Activated effector memory CD4-positive, alpha-beta T cell treated with anti-CD3 and anti-CD28 coated beads, Interleukin-2, amount 50 U/mL, for 16 hours (primary cell): ENCODE measurements around the gene MYO15B.
"Not testable (repeated sequence)": the region's sequence is repeated elsewhere in the genome, so short reads cannot be mapped to it uniquely, and the experiment has no call there.

Experiments
- DNase-seq: peaks from one replicate; pipeline ENCODE4 v3.0.0-alpha.2; 2020

MYO15B gene

GRCh38 chr17:75559958-75560533 lies 27.6 kb upstream of the MYO15B start:
- DNase-seq: no peak

- DNase-seq: no peak
Measured at GRCh38 chr17:75561927-75562603, 25.5 kb upstream of the MYO15B start.

GRCh38 chr17:75563063-75563758 lies 24.4 kb upstream of the MYO15B start:
- no peak for DNase-seq

GRCh38 chr17:75564195-75564594 lies 23.4 kb upstream of the MYO15B start:
- DNase-seq: no peak

GRCh38 chr17:75565066-75565465 lies 22.5 kb upstream of the MYO15B start:
- DNase-seq: no peak

DNA sequence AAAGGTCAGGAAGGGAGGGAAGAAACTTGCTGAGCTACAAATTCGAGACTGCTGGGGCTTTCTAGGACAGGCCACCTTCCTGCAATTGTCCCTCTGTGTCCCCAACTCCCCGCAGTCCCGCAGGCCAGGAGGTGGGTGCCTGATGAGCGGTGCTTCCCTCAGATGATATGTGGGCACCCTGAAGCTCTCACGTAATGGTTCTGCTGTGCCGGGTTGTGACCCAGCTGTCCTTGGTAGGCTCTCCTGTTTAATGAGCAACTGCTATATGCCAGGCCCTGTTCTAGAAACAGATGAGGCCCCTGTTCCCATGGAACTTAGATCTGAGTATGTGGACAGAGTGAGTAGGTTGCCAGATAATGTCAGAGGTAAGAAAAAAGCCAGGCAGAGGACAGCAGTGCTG lies 22.0 kb upstream of the MYO15B start:
- no peak for DNase-seq

DNA sequence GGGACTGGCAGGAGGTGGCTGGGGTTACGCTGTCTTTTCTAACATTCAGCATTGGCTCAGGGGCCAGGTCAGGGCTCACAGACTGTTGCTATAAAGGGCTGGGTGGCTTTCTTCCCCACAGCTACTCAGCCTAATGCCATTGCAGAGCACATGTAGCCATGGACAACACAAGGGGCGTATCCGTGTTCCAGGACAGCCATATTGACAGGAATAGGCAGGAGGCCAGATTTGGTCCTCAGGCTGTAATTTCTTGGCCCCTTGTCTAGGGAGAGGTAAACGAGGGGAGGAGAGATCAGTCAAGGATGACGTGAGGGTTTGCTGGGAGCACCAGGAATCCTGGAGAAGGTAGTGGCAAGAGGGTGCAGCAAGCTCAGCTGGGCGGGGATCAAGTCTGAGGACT lies 21.2 kb upstream of the MYO15B start:
- DNase-seq: no peak

DNA sequence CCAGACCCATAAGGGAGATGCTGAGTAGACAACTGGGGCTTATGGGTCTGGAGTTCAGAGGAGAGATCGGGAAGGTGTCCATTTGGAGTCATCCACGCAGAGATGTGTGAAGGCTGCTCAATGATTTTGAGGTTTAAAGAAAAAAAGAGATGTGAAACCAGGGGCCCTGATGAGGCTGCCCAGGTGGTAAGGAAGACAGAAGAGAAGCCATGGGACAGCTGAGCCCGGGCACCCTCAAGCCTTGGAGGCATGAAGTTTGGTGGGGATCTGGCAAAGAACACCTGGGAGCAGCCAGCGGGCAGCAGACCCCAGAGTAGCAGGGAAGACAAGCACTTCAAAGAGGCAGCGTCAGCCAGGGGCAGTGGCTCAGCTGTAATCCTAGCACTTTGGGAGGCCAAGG lies 20.8 kb upstream of the MYO15B start:
- no peak for DNase-seq

- no peak for DNase-seq
Measured at GRCh38 chr17:75568412-75569255, 19.0 kb upstream of the MYO15B start.

DNA sequence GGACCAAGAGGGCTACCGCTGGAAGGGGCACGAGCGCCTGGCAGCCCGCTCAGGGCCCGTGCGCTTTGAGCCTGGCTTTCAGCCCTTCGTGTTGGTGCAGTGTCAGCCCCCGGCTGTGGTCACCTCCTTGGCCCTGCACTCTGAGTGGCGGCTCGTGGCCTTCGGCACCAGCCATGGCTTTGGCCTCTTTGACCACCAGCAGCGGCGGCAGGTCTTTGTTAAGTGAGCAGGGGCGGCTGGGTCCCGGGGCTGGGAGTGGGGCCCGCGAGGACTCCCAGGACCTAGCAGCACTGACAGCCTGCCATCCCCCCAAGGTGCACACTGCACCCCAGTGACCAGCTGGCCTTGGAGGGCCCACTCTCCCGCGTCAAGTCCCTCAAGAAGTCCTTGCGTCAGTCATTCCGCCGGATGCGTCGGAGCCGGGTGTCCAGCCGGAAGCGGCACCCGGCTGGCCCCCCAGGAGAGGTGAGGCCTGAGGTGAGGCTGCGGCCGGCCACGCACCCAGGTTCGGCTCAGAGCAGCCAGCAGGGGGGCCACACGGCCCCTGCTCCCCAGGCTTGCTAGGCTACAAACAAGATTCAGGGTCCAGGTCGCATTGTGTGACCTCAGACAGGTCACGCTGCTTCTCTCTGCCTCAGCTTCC lies 17.4 kb upstream of the MYO15B start:
- no peak for DNase-seq

GRCh38 chr17:75570772-75571171 lies 16.8 kb upstream of the MYO15B start:
- no peak for DNase-seq

DNA sequence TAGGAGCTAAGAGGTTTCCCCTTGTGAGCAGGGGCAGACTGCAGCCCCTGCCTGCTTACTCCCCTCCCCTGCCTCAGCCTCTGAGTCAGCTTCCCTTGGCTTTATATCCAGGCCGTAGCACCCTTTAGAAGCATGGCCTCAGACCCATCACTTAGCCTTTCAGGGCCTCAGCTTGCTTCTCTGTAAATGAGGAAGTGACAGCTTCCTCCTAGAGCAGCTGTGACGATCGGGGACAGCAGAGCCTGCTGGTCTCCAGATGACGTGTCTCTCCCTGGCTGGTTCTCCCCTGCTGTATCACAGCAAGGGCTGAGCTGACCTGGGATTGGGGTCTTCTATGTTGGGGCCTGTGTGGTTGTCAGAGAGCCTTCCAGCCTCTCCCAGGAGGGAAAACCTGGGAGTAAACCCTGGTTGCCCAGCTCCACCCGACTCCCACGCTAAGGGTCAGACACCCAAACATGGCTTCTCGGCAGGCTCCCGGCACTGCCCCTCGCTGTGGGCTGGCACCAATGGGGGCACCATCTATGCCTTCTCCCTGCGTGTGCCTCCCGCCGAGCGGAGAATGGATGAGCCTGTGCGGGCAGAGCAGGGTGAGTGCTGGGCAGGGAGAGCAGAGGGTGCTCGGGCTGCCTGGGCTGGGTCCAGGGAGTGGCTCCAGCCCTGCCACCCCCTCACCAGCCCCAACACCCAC lies 16.3 kb upstream of the MYO15B start:
- no peak for DNase-seq

- DNase-seq: no peak
Measured at GRCh38 chr17:75571885-75572215, 15.8 kb upstream of the MYO15B start.

GRCh38 chr17:75572713-75573539 lies 14.7 kb upstream of the MYO15B start:
- no peak for DNase-seq

DNA sequence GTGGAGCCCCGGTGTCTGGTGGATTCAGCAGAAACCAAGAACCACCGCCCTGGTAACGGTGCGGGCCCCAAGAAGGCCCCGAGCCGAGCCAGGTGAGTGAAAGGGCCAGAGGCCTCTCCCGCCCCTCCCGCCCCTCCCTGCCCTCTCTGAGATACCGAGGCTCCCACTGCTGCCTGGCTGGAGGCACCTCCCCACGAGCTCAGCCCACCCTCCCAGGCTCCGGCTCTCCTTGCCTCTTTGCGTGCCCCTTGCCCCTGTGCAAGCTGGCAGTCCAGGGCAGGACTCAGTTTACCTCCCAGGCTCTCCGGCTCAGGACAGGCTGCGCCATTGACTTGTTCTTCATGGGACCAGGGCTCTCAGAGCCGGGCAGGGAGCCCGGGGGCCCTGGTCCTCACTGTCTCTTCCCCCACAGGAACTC lies 14.1 kb upstream of the MYO15B start:
- no peak for DNase-seq

DNA sequence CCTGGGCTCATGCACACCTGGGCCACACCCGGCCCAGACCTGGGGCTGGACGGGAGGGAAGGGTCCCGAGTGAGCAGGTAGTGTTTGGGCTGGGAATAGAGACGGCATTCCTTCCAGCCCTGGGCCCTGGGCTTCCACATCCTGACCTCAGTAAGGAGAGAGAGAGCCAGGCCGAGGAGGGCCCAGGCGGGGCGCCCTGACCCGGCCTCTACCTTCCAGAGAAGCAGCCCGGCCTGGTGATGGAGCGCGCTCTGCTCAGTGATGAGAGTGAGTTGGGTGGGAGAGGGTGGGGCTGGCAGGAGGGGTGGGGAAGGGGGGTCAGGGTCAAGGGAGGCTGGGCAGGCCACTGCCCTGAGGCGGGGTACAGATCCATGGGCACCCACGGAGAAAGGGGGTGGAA lies 13.6 kb upstream of the MYO15B start:
- DNase-seq: no peak

DNA sequence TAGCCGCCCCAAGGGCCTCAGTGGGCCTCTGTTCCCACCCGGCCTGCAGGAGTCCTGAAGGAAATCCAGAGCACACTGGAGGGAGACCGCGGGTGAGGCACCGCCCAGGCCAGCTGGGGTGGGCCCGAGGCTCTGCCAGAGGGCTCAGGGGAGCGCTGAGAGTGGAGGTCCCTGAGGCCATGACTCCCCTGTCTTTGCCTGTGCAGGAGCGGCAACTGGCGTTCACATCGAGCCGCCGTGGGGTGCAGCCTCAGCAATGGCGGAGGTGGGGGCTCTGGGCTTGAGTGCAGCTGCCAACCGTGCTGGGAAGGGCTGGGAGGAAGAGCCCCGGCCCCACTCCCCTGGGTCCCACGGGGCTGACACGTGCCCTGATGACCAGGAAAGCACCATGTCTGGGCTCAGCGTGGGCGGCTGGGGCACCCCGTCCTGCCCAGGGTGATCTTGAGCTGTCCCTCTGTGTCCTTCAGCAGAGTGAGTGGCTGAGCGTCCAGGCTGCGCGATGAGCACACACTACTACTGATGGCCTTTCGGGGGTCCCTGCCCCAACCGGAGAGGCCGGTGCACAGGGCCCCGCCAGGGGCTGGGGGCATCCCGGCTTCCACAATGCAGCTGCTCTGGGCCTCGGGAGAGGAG lies 13.1 kb upstream of the MYO15B start:
- DNase-seq: no peak

DNA sequence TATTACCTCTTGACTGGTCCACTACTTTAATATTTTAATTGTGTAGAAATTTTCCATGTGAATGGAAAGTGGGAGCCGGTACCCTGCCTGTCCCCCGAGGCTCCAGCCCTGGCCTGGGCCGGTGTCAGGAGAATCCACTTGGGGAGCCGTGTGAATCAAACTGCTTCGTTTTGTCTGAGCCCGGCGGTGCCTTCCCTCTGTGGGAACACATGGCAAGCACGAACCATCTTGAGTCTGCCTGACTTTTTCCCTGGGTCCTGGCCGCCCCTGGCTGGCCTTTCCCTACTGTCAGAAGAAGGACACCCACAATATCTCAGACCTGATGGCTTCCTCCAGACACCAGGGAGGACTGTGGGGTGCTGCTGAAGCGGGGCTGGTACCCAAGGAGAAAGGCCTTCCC lies 12.4 kb upstream of the MYO15B start:
- no peak for DNase-seq

GRCh38 chr17:75575728-75576127 lies 11.9 kb upstream of the MYO15B start:
- no peak for DNase-seq

DNA sequence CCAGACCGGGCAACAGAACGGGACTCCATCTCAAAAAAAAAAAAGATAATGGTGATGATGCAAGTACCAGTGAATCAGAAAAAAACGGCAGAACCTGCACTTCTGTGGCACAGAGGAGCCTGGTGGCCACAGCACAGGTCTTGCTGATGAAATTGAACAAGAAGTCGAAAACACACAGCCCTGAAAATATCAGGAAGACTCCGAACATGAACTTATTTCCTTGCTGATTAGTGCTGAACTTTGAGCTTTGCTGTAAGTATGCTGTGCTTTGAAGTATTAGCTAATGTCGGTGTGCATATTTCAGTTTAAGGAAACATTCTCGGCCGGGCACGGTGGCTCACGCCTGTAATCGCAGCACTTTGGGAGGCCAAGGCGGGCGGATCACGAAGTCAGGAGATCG lies 10.9 kb upstream of the MYO15B start:
- DNase-seq: no peak

- DNase-seq: not testable (repeated sequence)
Measured at GRCh38 chr17:75581121-75581725, 6.4 kb upstream of the MYO15B start.
